ENCODE measurements around the gene HBEGF.

The HBEGF gene

GRCh38 chr5:140360101-140360500 lies 13.7 kb upstream of the HBEGF start, which contains the start of gene SLC4A9:
Gene SLC4A9 (plus strand): TSS chr5:140360194. CDS start chr5:140360237, 43 bp downstream.
- no peak for DNase-seq
- Histone ChIP-seq H3K36me3 (no peaks in the 10 kb centered on the region), H3K4me1 (no peaks in the 10 kb centered on the region)

GRCh38 chr5:140358738-140359310 lies 12.4 kb upstream of the HBEGF start:
- Histone ChIP-seq H3K9me3 (no peaks in the 10 kb centered on the region), H3K27me3 (no peaks in the 10 kb centered on the region), H3K36me3 (no peaks in the 10 kb centered on the region), H3K4me3 (ENCODE audit: low read depth, low read length) (no peak overlapping the region), H3K4me1 (no peaks in the 10 kb centered on the region)
- peak; percentile 71 for TF ChIP-seq CTCF (IDR thresholded peaks at IDR 0.05; ENCODE audit: low read depth, low read length)
- peak; percentile 39 for DNase-seq

More at GRCh38 chr5:140360101-140360500, 13.7 kb upstream of the HBEGF start, which contains the start of gene SLC4A9:
- no peaks in the 10 kb centered on the region for H3K9me3 ChIP-seq
- no peak within 1 kb of the TSS for H3K4me3 ChIP-seq (ENCODE audit: low read depth, low read length)
- H3K27me3 ChIP-seq, result no peaks in the 10 kb centered on the region
- TF ChIP-seq CTCF (IDR thresholded peaks at IDR 0.05; ENCODE audit: low read depth, low read length), result no peak

- no peaks in the 10 kb centered on the region for H3K4me1 ChIP-seq
- no peaks in the 10 kb centered on the region for H3K27me3 ChIP-seq
- peak; percentile 91 for TF ChIP-seq CTCF (IDR thresholded peaks at IDR 0.05; ENCODE audit: low read depth, low read length)
- DNase-seq, result peak; percentile 83
- peak overlapping the region; percentile 41 for H3K4me3 ChIP-seq (ENCODE audit: low read depth, low read length)
- H3K9me3 ChIP-seq, result no peaks in the 10 kb centered on the region
- no peaks in the 10 kb centered on the region for H3K36me3 ChIP-seq
These were observed 11.3 kb upstream of the HBEGF start for GRCh38 chr5:140357726-140358093.

- TF ChIP-seq CTCF (IDR thresholded peaks at IDR 0.05; ENCODE audit: low read depth, low read length), result no peak
- H3K4me1 ChIP-seq, result no peaks in the 10 kb centered on the region
- H3K9me3 ChIP-seq, result no peaks in the 10 kb centered on the region
- H3K4me3 ChIP-seq (ENCODE audit: low read depth, low read length), result no peak overlapping the region
- H3K36me3 ChIP-seq, result no peaks in the 10 kb centered on the region
- DNase-seq, result no peak
- no peaks in the 10 kb centered on the region for H3K27me3 ChIP-seq
These were observed 10.7 kb upstream of the HBEGF start for GRCh38 chr5:140356853-140357725.

GRCh38 chr5:140355546-140355945 lies 9.1 kb upstream of the HBEGF start:
- Histone ChIP-seq H3K27me3 (no peaks in the 10 kb centered on the region), H3K36me3 (no peaks in the 10 kb centered on the region), H3K4me3 (ENCODE audit: low read depth, low read length) (no peak overlapping the region), H3K4me1 (no peaks in the 10 kb centered on the region), H3K9me3 (no peaks in the 10 kb centered on the region)
- TF ChIP-seq CTCF (IDR thresholded peaks at IDR 0.05; ENCODE audit: low read depth, low read length), result no peak
- no peak for DNase-seq
